ENCODE measurements around the gene FARSA.
A peak's percentile ranks its signal among the peaks of the same experiment; 100 is the strongest.

FARSA gene

DNA sequence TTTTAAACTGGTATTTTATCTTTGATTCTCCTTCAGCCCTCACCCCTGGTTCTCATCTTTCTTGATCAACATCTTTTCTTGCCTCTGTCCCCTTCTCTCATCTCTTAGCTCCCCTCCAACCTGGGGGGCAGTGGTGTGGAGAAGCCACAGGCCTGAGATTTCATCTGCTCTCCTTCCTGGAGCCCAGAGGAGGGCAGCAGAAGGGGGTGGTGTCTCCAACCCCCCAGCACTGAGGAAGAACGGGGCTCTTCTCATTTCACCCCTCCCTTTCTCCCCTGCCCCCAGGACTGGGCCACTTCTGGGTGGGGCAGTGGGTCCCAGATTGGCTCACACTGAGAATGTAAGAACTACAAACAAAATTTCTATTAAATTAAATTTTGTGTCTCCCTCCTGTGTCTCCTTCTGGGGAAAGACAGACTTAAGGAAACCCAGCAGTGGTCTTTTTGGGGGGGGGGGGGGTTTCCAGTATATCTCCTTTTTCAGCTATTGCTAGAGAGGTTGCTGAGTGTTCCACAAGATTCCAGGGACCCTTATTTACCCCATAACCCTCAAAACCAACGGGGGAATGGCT lies 10.7 kb upstream of the FARSA start:
- no peak overlapping the region for H3K9ac ChIP-seq (ENCODE audit: low read length)

DNA sequence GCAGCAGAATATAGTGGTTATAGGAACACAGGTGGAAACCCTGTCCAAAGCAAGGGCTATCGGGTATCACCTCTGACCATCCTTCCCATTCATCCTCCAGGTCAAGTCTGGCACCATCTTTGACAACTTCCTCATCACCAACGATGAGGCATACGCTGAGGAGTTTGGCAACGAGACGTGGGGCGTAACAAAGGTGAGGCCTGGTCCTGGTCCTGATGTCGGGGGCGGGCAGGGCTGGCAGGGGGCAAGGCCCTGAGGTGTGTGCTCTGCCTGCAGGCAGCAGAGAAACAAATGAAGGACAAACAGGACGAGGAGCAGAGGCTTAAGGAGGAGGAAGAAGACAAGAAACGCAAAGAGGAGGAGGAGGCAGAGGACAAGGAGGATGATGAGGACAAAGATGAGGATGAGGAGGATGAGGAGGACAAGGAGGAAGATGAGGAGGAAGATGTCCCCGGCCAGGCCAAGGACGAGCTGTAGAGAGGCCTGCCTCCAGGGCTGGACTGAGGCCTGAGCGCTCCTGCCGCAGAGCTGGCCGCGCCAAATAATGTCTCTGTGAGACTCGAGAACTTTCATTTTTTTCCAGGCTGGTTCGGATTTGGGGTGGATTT lies 10.0 kb upstream of the FARSA start:
- no peaks in the 10 kb centered on the region for H3K9me3 ChIP-seq (ENCODE audit: control insufficient read depth, low read depth, low read length)
- peaks cover 14% of the 10 kb centered on the region for H3K4me1 ChIP-seq (ENCODE audit: control insufficient read depth, low read depth, low read length)
- H3K27me3 ChIP-seq (ENCODE audit: control insufficient read depth, insufficient read depth, low read length): no peaks in the 10 kb centered on the region
- H3K27ac ChIP-seq (ENCODE audit: low read length): no peak overlapping the region
- H3K4me3 ChIP-seq (ENCODE audit: low read length): no peak overlapping the region
- peaks cover 63% of the 10 kb centered on the region for H3K36me3 ChIP-seq (ENCODE audit: control insufficient read depth, low read depth, low read length)
- no peak overlapping the region for H3K9ac ChIP-seq (ENCODE audit: low read length)

More for the DNA sequence above, 10.7 kb upstream of the FARSA start:
- peaks cover 14% of the 10 kb centered on the region for H3K4me1 ChIP-seq (ENCODE audit: control insufficient read depth, low read depth, low read length)
- no peaks in the 10 kb centered on the region for H3K27me3 ChIP-seq (ENCODE audit: control insufficient read depth, insufficient read depth, low read length)
- peaks cover 70% of the 10 kb centered on the region for H3K36me3 ChIP-seq (ENCODE audit: control insufficient read depth, low read depth, low read length)
- H3K27ac ChIP-seq (ENCODE audit: low read length): no peak overlapping the region
- H3K4me3 ChIP-seq (ENCODE audit: low read length): no peak overlapping the region
- no peaks in the 10 kb centered on the region for H3K9me3 ChIP-seq (ENCODE audit: control insufficient read depth, low read depth, low read length)

DNA sequence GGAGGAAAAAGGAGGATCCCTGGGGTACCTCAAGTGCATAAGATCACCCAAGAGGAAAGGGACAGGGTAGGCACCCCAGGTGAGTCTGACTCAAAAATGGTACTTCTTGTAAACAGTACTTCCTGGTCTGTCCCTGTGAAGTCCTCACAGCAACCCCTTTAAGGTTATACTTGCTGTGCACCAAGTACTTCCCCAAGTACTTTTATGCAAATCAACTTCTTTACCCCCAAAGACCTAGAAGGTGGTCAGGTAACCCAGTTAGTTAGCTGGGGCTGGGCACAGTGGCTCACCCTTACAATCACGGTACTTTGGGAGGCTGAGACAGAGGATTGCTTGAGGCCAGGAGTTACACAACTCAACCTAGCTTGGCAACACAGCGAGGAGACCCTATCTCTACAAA lies 7.4 kb upstream of the FARSA start:
- no peaks in the 10 kb centered on the region for H3K9me3 ChIP-seq (ENCODE audit: control insufficient read depth, low read depth, low read length)
- H3K9ac ChIP-seq (ENCODE audit: low read length): no peak overlapping the region
- no peak overlapping the region for H3K4me3 ChIP-seq (ENCODE audit: low read length)
- peaks cover 16% of the 10 kb centered on the region for H3K4me1 ChIP-seq (ENCODE audit: control insufficient read depth, low read depth, low read length)
- peaks cover 52% of the 10 kb centered on the region for H3K36me3 ChIP-seq (ENCODE audit: control insufficient read depth, low read depth, low read length)
- H3K27me3 ChIP-seq (ENCODE audit: control insufficient read depth, insufficient read depth, low read length): no peaks in the 10 kb centered on the region
- H3K27ac ChIP-seq (ENCODE audit: low read length): no peak overlapping the region

DNA sequence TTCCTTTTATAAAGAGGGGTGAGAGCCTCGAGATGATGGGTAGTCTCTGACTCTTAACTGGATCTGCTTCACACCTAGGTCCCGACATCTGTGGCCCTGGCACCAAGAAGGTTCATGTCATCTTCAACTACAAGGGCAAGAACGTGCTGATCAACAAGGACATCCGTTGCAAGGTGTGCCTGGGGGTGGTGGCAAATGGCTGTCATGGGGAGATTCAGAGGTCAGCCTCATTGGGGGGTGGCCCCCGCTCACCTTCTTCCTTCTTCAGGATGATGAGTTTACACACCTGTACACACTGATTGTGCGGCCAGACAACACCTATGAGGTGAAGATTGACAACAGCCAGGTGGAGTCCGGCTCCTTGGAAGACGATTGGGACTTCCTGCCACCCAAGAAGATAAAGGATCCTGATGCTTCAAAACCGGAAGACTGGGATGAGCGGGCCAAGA lies 6.5 kb upstream of the FARSA start:
- Histone ChIP-seq H3K9me3 (ENCODE audit: control insufficient read depth, low read depth, low read length) (no peaks in the 10 kb centered on the region), H3K27me3 (ENCODE audit: control insufficient read depth, insufficient read depth, low read length) (no peaks in the 10 kb centered on the region), H3K9ac (ENCODE audit: low read length) (peak overlapping the region; percentile 88), H3K4me1 (ENCODE audit: control insufficient read depth, low read depth, low read length) (peaks cover 16% of the 10 kb centered on the region), H3K27ac (ENCODE audit: low read length) (no peak overlapping the region), H3K4me3 (ENCODE audit: low read length) (peak overlapping the region; percentile 97), H3K36me3 (ENCODE audit: control insufficient read depth, low read depth, low read length) (peaks cover 52% of the 10 kb centered on the region)

DNA sequence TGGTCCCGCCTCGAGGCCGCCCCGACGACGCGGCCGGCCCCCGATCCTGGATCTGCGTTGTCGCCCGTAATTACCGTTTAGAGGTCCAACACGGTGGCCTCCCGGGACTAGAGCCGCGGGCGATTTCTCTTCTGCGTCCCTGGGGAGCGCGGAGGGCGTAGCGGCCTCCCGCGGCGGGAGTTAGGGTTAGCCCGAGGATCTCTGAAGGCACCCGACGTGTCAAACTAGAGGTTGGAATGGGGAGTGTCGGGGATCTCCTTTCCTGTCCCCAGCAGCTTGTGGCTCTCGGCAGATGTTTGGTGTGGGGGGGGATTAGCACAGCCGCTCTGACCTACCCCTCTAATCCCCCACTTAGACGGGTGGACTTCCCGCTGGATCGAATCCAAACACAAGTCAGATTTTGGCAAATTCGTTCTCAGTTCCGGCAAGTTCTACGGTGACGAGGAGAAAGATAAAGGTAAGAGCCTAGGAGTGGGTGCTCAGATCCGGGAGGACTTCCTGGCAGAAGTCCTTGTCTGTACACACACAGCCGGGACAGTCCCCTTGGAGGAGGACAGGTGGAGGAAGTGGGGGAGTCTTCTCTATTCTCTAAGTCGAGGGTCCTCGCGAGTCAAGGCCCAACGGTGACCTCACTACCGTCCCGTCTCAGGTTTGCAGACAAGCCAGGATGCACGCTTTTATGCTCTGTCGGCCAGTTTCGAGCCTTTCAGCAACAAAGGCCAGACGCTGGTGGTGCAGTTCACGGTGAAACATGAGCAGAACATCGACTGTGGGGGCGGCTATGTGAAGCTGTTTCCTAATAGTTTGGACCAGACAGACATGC lies 5.5 kb upstream of the FARSA start:
- Histone ChIP-seq H3K9me3 (ENCODE audit: control insufficient read depth, low read depth, low read length) (no peaks in the 10 kb centered on the region), H3K4me3 (ENCODE audit: low read length) (peak overlapping the region; percentile 97), H3K27ac (ENCODE audit: low read length) (no peak overlapping the region), H3K4me1 (ENCODE audit: control insufficient read depth, low read depth, low read length) (peaks cover 16% of the 10 kb centered on the region), H3K27me3 (ENCODE audit: control insufficient read depth, insufficient read depth, low read length) (no peaks in the 10 kb centered on the region), H3K9ac (ENCODE audit: low read length) (peak overlapping the region; percentile 88), H3K36me3 (ENCODE audit: control insufficient read depth, low read depth, low read length) (peaks cover 44% of the 10 kb centered on the region)

DNA sequence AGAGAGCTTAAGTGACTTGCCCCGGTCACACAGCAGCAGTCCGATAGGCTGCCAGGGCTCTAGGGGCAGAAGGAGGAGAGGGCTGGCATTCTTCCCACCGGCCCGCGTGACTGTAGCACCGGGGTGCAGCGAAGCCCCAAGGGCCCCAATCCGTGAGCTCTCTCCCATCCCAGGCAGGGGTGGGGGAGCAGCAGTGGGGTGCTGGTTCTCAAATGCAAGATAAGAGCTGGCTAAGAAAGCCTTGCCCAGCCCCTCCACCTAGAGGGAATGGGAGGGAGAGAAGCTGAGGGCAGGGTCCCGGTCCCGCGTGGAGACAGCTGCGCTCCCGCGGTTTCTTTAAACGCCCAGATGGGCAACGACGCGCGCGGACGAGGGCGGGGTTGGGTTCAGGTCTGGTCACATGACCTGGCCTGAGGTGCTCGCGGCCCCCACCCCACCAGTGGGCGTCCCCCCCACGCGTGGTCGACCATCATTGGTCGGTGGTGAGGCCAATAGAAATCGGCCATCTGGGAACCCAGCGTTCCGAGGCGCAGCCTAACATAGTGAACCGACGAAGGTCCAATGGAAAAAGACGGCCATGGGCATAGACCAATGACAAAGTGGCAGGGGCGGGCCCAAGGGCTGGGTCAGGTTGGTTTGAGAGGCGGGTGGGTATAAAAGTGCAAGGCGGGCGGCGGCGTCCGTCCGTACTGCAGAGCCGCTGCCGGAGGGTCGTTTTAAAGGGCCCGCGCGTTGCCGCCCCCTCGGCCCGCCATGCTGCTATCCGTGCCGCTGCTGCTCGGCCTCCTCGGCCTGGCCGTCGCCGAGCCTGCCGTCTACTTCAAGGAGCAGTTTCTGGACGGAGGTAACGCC lies 4.6 kb upstream of the FARSA start, which contains the start of gene CALR:
Gene CALR (plus strand): TSS at position 683 of the 852 bp plus-strand sequence. CDS start 71 bp downstream, at position 754.
- peak within 1 kb of the TSS; percentile 97 for H3K4me3 ChIP-seq (ENCODE audit: low read length)
- no peaks in the 10 kb centered on the region for H3K9me3 ChIP-seq (ENCODE audit: control insufficient read depth, low read depth, low read length)
- peak within 1 kb of the TSS; percentile 88 for H3K9ac ChIP-seq (ENCODE audit: low read length)
- peak within 1 kb of the TSS; percentile 12 for H3K27ac ChIP-seq (ENCODE audit: low read length)
- peaks cover 37% of the 10 kb centered on the region for H3K36me3 ChIP-seq (ENCODE audit: control insufficient read depth, low read depth, low read length)
- H3K27me3 ChIP-seq (ENCODE audit: control insufficient read depth, insufficient read depth, low read length): no peaks in the 10 kb centered on the region
- peaks cover 16% of the 10 kb centered on the region for H3K4me1 ChIP-seq (ENCODE audit: control insufficient read depth, low read depth, low read length)

DNA sequence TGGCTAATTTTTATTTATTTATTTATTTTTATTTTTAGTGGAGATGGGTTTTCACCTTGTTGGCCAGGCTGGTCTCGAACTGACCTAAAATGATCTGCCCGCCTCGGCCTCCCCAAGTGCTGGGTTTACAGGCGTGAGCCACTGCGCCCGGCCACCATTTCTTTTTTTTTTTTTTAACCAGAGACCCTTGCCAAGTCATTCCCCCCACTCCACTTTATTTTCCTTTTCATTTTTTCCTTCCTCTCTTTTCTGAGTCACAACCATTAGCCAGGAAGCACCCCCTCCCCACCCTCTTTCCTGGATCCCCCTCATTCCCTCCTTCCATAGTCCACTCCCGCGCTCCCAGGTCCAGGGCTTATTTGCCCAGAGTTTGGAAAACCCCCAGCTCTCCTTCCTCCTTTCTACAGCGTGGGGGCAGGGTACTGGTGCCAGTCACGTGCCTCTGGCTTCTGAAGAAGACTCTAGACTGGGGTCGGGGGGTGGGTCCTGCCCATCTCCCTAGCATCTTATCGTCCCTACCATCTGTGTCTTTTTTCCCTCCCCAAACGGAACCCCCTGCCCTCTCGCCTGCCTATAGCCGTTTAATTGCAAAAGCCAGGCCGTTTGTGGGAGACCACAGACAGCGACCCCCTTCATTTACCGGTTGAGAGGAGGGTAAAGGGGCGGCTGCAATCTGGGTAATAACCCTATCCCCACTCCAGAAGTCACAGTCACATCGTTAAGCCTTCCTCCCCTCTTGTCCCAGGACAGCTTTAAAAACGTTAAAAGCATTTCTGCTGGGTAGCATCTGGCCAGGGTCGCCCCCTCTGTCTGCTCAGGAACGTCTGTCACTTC lies 3.8 kb upstream of the FARSA start:
- Histone ChIP-seq H3K36me3 (ENCODE audit: control insufficient read depth, low read depth, low read length) (peaks cover 32% of the 10 kb centered on the region), H3K9me3 (ENCODE audit: control insufficient read depth, low read depth, low read length) (no peaks in the 10 kb centered on the region), H3K9ac (ENCODE audit: low read length) (peak overlapping the region; percentile 33), H3K4me1 (ENCODE audit: control insufficient read depth, low read depth, low read length) (peaks cover 20% of the 10 kb centered on the region), H3K27ac (ENCODE audit: low read length) (peak overlapping the region; percentile 12), H3K27me3 (ENCODE audit: control insufficient read depth, insufficient read depth, low read length) (no peaks in the 10 kb centered on the region), H3K4me3 (ENCODE audit: low read length) (peak overlapping the region; percentile 49)

DNA sequence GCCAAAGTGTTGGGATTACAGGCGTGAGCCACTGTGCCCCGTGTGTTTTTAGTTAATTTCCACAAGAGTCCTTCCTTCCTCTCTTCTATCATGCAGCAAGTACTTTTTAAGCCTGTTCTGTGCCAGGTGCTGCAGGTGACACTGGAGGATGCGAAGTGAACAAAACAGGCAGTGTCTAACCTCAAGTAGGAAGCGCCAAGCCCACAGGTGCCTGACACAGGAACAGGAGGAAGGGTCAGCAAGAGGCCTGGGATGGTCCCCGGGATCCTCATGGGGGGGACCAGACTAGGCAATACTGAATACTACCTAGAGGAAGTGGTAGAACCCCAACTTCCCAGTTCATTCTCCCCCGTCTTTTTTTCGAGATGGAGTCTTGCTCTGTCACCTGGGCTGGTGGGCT lies 3.1 kb upstream of the FARSA start:
- Histone ChIP-seq H3K27ac (ENCODE audit: low read length) (no peak overlapping the region), H3K4me1 (ENCODE audit: control insufficient read depth, low read depth, low read length) (peaks cover 20% of the 10 kb centered on the region), H3K9me3 (ENCODE audit: control insufficient read depth, low read depth, low read length) (no peaks in the 10 kb centered on the region), H3K36me3 (ENCODE audit: control insufficient read depth, low read depth, low read length) (peaks cover 24% of the 10 kb centered on the region), H3K4me3 (ENCODE audit: low read length) (no peak overlapping the region), H3K27me3 (ENCODE audit: control insufficient read depth, insufficient read depth, low read length) (no peaks in the 10 kb centered on the region), H3K9ac (ENCODE audit: low read length) (no peak overlapping the region)

DNA sequence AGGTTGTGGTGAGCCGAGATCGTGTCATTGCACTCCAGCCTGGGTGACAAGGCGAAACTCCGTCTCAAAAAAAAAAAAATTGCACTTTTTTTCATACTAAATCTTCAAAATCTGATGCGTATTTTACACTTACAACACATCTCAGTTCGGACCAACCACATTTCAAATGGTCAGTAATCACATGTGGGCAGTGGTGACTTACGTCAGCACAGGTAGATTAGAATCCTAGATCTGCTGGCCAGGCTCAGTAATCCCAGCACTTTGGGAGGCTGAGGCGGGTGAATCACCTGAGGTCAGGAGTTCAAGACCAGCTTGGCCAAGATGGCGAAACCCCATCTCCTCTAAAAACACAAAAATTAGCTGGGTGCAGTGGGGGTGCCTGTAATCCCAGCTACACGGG lies 1.6 kb upstream of the FARSA start:
- no peaks in the 10 kb centered on the region for H3K27me3 ChIP-seq (ENCODE audit: control insufficient read depth, insufficient read depth, low read length)
- no peak overlapping the region for H3K4me3 ChIP-seq (ENCODE audit: low read length)
- peaks cover 13% of the 10 kb centered on the region for H3K36me3 ChIP-seq (ENCODE audit: control insufficient read depth, low read depth, low read length)
- peaks cover 20% of the 10 kb centered on the region for H3K4me1 ChIP-seq (ENCODE audit: control insufficient read depth, low read depth, low read length)
- no peak overlapping the region for H3K9ac ChIP-seq (ENCODE audit: low read length)
- no peak overlapping the region for H3K27ac ChIP-seq (ENCODE audit: low read length)
- H3K9me3 ChIP-seq (ENCODE audit: control insufficient read depth, low read depth, low read length): no peaks in the 10 kb centered on the region

DNA sequence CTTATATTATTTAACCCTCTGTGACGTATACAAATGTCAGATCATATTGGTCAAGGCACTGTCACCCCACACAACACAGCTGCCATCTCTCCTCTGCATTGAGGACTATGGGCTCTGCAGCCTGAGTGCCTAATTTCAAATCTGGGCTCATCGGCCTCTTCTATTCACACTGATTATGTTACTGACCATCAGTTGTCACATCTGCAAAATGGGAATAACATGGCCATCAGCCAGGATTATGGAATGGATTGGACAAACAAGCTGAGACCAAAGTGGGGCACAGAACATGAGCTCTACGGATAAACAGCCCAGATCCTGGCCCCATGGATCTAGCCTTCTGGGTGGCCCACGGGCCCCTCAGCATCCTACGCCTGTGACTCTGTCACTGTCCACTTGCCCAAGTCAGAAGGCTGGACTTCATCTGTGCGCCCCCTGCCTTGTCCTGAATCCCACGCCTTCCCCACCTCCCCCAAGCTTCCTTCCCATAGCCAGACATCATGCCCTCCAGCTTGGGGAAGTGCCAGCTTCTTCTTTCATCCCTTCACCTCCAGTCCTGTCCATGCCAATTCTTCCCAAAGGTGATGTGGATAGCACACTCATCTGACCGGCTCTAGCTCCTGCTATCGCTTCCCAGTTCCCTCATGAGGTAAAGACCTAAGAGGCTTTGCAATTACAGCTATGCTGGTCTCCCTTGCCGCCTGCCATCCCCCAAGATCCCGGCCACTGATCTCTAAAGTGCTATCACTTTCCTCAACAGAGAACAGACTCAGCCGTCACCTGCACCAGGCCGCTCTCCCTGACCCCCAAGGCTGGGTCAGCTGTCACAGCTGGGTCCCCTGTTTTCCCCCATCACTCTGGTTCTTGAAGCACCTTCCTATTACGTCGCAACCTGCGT lies 872 bp downstream of the FARSA start:
- peaks cover 11% of the 10 kb centered on the region for H3K4me1 ChIP-seq (ENCODE audit: control insufficient read depth, low read depth, low read length)
- peaks cover 26% of the 10 kb centered on the region for H3K36me3 ChIP-seq (ENCODE audit: control insufficient read depth, low read depth, low read length)
- peak overlapping the region; percentile 93 for H3K4me3 ChIP-seq (ENCODE audit: low read length)
- peak overlapping the region; percentile 74 for H3K9ac ChIP-seq (ENCODE audit: low read length)
- H3K9me3 ChIP-seq (ENCODE audit: control insufficient read depth, low read depth, low read length): no peaks in the 10 kb centered on the region
- no peak overlapping the region for H3K27ac ChIP-seq (ENCODE audit: low read length)
- H3K27me3 ChIP-seq (ENCODE audit: control insufficient read depth, insufficient read depth, low read length): no peaks in the 10 kb centered on the region
